SK-N-MC (cell line): Measurements from ENCODE around the gene DLG2.

Experiments used
- EZH2 ChIP-seq: fragments of 200-600 bp; sonication (generic); IDR thresholded peaks from one replicate; pipeline ENCODE4 v1.6.1; 2017; ENCODE audit warnings: antibody characterized with exemption
- POLR2AphosphoS5 ChIP-seq: IDR thresholded peaks from 2 replicates; pipeline ENCODE4 v1.6.1; 2012; ENCODE audit warnings: mild to moderate bottlenecking, low read depth, low read length, borderline replicate concordance

DNA sequence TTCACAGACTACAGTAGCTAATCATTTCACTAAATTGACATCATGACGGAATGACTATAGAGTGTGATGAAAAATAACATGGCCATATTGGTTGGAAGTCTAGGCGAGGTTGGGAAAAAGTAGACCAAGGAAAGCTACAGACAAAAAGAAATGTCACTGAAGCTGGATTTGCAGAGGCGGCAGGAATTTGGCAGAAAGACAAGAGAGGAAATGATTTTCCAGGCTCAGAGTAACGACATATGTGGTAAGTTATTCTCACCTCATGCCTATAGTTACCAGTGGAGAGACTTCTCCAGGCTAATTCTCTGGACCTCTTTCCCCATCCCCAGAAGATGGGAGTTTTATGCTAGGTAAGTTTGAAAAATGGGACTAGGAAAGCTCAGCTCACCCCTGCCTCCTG lies 1335.1 kb downstream of the DLG2 start:
- TF ChIP-seq POLR2AphosphoS5 (no peak), EZH2 (no peak)
